HG03354 (cell line): ENCODE results near the gene CDA.
"Not testable (repeated sequence)": the region's sequence is repeated elsewhere in the genome, so short reads cannot be mapped to it uniquely, and the experiment has no call there.

Source experiments
- ATAC-seq: cut with Tn5 transposase; IDR thresholded peaks from one replicate; pipeline ENCODE4 v1.9.1; 2021; ENCODE audit warnings: mild to moderate bottlenecking; ENCODE audit not compliant: unreplicated experiment, poor library complexity, severe bottlenecking

The CDA gene

GRCh38 chr1:20584890-20585289, 4.0 kb upstream of the CDA start:
- ATAC-seq = no peak

DNA sequence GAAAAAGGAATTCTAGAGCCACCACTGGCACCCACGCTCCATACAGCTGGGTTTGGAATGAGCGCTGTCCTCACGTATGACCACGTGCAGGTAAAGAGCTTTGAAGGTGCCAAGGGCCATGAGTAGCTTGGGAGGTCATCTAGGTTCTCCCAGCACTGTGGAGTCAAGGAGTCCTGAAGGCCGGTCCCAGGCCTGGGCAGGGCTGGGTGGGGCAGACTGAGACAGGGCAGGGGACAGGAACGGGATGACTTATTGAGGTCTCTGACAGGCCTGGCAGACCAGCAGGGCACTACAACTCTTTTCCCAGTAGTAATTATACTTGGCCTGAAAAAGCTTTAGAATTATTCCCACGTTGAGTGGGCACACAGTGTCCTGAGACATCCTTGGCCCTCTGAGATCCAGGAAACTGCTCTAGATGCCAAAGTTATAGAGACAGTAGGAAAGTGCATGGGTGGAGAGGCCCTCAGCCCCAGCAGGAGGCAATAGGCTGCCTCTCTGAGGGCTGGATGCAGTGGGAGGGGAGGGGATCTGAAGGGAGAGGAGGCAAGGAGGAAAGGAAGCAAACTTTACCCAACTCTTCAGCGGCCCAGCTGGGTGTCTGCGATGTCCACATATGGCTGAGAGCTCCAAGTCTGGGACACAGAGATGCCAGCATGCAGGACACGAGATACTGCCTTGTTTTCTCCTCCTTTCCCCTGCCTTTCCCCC, 1.8 kb upstream of the CDA start:
- no peak for ATAC-seq

DNA sequence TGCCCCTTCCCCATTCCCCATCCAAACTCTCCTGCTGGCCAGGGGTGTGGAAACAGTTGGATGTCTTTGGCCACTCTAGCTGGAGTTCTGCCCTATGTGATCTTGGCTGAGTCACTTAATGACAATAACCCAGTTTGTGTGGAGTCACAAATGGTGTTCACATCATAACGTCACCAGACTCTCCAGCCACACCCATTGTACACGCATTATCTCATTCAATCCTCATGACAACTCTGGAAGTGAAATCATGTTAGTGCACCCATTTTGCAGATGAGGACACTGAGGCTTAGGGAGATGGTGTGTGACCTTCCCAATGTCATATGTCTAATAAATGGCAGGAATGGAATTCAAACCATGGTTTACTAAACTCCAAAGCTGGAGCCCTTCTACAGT, 1.2 kb upstream of the CDA start:
- no peak for ATAC-seq

DNA sequence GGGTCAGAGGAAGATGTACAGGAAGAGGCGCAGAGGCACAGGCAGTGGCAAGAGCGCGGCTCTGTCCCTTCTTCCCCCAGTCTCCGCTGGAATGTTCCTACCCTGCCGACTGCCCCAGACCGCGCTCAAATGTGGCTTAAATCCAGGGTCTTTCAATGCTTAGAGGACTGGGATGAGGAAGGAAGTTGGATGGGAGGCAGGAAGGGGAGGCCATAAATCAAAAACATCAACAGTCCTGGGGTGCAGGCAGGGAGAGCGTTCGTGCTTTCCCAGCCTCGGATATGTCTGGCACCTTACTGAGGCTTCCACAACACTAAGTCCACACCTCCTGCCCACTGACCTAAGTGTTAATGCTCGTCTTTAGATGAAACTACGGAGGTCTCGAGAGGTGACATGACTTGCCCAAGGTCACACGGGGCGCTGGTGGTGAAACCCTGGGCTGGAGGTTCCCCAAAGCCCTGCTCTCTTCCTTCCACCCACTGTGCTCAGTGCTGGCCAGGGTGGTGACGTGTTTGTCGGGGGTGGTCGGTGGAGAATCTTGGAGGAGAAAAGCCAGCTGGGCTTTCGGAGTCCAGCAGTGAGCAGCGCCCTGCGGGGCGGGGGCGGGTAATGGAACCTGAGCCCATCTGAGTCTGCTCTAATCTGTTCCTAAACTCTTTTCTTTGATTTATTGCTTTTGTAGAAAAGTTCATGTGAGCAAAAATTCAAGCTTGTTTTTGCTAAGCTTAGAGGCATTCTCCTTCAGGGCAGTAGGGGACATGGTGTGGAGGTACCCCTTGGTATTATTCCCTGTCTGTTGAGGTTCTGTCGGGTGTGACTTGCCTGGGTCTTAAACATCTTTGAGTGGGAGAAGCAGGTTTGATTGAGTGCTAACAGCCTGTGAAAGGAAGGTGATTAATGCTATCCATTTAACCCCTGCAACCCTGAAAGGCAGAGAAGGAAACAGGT, 708 bp downstream of the CDA start:
- no peak for ATAC-seq

- ATAC-seq = no peak
Observed at GRCh38 chr1:20590306-20590777, 1.4 kb downstream of the CDA start.

GRCh38 chr1:20593756-20594155, 4.9 kb downstream of the CDA start:
- no peak for ATAC-seq

DNA sequence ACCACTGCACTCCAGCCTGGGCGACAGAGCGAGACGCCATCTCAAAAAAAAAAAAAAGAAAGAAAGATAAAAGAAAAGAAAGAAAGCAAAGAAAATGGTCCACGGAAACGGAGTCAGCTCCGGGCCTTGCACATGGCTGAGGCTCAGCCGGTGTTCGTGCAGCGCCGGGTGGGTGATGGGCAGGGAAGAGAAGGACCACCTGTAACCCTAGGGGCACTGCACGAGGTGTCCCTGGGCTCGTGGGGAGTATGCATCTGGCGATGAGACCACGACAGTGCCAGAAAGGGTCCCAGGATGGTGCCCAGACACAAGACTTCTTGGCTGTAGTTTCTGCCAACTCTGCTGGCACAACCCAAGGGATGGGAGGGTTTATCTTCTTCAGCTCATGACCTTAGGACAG, 5.8 kb downstream of the CDA start:
- no peak for ATAC-seq

DNA sequence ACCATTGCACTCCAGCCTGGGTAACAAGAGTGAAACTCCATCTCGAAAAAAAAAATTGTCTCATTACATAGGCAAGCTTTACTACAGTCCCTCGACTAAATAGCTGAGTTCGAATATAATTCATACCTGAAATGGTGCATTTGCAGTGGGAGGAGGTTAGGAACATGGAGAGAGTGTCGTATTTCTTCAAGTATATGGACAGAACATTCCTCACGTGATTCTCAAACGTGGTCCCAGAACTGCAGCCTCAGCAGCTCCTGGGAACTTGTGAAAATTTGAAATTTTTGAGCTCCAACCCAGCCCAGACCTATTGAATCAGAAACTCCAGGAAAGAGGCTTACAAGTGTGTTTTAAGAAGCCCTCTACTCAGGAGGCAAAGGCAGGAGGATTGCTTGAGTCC, 7.2 kb downstream of the CDA start:
- ATAC-seq = no peak

- ATAC-seq = no peak
Observed at GRCh38 chr1:20597650-20598049, 8.8 kb downstream of the CDA start.

DNA sequence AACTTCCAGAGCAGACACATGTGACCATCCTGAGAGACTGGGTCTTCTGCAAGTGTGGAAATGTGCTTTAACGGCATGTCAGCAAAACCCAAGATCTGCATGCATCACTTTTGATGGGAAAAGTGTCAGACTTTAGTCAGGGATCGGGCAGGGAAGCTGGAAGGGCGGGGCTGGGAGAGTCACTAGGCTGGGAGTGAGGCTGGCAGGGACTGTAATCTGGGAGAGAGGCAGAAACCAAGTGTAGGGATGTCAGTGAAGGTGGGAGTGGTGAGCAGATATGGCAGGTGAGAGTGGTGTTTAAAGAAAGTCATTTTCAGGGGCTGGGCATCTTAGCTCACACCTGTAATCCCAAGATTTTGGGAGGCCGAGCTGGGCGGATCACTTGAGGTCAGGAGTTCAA, 11.3 kb downstream of the CDA start:
- ATAC-seq = no peak

DNA sequence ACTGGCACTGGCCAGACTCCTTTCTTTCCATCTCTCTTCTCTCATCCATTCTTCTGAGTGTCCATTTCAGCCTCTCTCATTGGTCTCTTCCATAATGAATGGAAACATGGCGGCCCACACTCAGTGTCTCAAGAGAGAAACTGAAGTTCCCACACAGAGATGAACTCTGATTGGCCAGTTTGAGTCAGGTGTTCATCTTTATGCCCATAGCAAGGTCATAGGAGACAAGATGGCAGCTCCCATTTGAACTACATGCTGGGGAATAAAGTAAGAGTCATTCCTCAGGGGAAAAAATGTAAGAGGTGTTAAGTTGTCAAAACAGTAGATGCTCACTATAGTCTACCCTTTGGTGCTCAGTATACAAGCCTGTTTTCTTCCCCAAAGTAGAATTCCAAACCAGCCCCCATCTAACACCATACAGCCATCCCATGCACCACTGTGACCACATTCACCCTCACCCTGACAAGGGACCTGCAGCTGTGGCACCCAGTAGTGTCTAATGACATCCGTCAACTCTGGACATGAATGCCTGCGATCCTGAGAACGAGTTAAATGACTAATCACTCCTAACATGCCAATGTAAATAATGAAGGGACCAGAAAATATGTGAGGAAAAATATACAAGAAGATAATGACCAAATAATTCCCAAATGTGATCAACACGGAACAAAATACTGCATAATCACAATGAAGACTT, 12.4 kb downstream of the CDA start:
- no peak for ATAC-seq

DNA sequence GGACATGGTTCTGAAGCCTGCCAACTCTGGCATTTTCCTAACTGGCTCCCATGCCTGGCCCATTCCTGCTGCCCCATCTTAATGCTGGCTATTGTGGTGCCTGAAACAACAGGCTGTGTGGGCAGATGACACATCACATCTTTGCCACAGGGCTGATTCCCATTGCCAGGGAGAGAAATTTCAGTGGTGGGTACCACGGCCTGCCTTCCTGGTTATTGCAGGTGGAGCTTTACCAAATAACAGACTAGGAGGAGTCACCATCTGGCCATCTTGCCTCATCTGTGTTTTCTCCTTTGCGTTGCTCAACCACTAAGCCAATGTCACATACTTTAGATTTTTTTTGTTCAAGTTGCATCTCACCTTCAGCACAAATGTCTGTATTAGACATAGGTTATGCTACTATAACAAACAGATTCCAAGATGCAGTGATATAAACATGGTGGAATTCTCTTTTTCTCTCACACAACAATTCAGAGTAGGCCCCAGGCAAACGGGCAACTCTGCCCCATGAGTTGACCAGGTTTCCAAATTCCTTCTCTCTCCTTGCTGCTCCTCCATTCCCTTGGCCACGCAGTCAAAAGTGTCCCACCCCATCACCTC, 14.1 kb downstream of the CDA start:
- no peak for ATAC-seq

GRCh38 chr1:20603504-20604464, 14.9 kb downstream of the CDA start:
- no peak for ATAC-seq

GRCh38 chr1:20604678-20605077, 15.8 kb downstream of the CDA start:
- no peak for ATAC-seq

DNA sequence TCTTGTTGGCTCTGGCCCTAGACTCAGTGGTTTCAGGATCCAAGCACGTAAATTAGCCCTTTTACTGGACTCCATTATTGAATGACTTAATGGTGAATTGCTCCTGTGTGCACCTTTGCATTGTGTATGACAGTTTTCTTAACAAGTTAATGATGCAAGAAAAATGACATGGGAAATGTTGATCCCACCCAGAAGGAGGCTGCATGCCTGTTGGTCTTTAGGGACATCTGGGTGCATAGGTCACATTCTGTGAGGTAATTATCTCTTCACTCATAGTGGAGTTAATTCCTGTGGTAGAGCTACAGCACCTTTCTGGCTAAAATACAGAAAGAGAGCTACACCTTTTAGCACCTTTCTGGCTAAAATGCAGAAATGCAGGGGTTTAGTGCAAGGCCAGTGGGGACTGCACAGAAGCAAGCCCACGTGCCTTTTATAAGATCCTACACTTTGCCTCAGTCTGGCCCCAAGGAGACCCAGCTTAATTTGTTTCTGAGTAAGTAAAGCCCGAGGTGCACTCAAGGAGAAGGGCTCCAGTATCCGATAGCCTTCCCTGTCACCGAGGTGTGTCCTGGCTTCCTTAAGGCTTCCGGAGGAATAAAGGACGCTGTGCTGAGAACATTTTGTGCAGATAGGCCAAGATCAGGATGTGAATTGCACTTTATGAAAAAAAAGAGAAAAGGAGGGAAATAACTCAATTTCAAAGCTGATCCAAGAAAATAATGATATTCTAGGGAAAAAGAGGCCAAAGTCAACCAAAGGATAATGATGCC, 18.1 kb downstream of the CDA start:
- ATAC-seq = not testable (repeated sequence)

DNA sequence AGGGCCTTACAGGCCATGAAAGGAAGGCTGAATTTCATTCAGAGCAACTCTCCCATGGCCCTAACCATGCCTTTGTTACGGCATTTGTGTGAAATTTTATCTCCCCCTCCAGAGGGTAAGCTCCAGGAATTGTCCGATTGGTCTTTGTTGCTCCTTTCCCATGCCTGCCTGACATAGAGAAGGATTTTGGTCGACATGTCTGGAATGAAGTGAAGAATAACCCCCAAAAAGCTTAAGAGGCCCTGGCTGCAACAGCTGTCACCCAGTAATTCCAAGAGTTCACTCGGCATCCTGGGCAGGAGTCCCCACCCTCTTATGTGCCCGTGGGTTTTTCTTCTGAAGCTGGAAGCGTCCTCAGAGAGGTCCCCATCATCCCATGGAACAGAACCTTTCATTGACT, 20.6 kb downstream of the CDA start:
- no peak for ATAC-seq

DNA sequence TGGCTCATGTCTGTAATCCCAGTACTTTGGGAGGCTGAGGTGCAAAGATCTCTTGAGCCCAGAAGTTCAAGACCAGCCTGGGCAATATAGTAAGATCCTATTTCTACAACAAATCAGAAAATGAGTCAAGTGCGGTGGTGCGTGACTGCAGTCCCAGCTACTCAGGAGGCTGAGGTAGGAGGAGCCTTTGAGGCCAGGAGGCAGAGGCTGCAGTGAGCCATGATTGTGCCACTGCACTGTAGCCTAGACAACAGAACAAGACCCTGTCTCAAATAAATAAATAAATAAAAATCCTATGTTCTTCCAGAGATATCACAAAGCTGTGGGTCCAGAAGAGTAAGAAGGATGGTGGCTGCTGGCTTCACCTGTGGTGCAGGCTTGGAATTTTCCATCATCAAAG, 22.1 kb downstream of the CDA start:
- ATAC-seq = no peak

- ATAC-seq = no peak
Observed at GRCh38 chr1:20611652-20612051, 22.8 kb downstream of the CDA start.
